SK-N-SH (cell line): ENCODE data around the gene STAC. TPM values are rescaled to one million over a fixed set of nuclear protein-coding genes. Genes with fewer than 3 reads are reported as not detected.

ENCODE experiments used
- CTCF ChIA-PET: fragments of 300-600, 350-600 bp; formaldehyde crosslinking; extraction: SDS; loops from one replicate; lab custom pipeline; 2021; lab: Yijun Ruan, JAX
- POLR2A ChIA-PET: fragments of 350-600 bp; sonication (Branson Sonifier 250); formaldehyde crosslinking; extraction: SDS; loops from one replicate; lab custom pipeline; 2020; ENCODE audit warnings: antibody characterized with exemption, inconsistent platforms; lab: Yijun Ruan, JAX
- DNase-seq: peaks from one replicate; pipeline ENCODE4 v3.0.0; 2012
- H2AFZ ChIP-seq: fragments of 200-600 bp; sonication (generic); 2 replicates; pipeline ENCODE4 v1.8.1; 2016; ENCODE audit warnings: antibody characterized with exemption, mild to moderate bottlenecking, low read depth
- H3F3A ChIP-seq: fragments of 200-600 bp; sonication (generic); replicated peaks from 2 replicates; pipeline ENCODE3; 2016; ENCODE audit warnings: antibody characterized with exemption, mild to moderate bottlenecking; ENCODE audit not compliant: insufficient read depth
- H3K27ac ChIP-seq, 2 experiments: fragments of 200-500 bp in 1 of 2; fragments of 200-600 bp in 1 of 2; sonication (Bioruptor generic) in 1 of 2; sonication (generic), shearing (Covaris generic) in 1 of 2; 2 replicates each; pipeline versions ENCODE4 v1.5.1 to v1.6.1; 2014 to 2016; ENCODE audit warnings: low read depth in 2 of 2, inconsistent platforms in 1 of 2, low read length in 1 of 2, mild to moderate bottlenecking in 1 of 2, mixed read lengths in 1 of 2
- H3K27me3 ChIP-seq: fragments of 200-600 bp; sonication (generic), shearing (Covaris generic); 2 replicates; pipeline ENCODE4 v1.6.1; 2016; ENCODE audit warnings: mixed run types; ENCODE audit not compliant: insufficient read depth
- H3K36me3 ChIP-seq, 2 experiments: fragments of 200-500 bp in 1 of 2; fragments of 200-600 bp in 1 of 2; sonication (Bioruptor generic) in 1 of 2; sonication (generic) in 1 of 2; replicated peaks in 1 of 2; 2 replicates each; pipeline versions ENCODE3 to v1.5.1; 2014 to 2016; ENCODE audit warnings: low read length in 1 of 2, mild to moderate bottlenecking in 1 of 2; ENCODE audit not compliant: insufficient read depth in 2 of 2, control insufficient read depth in 1 of 2
- H3K4me1 ChIP-seq, 2 experiments: fragments of 200-500 bp in 1 of 2; fragments of 200-600 bp in 1 of 2; sonication (Bioruptor generic) in 1 of 2; sonication (generic), shearing (Covaris generic) in 1 of 2; 2 replicates each; pipeline versions ENCODE4 v1.5.1 to v1.6.1; 2014 to 2016; ENCODE audit warnings: low read depth in 1 of 2, low read length in 1 of 2, mixed run types in 1 of 2; ENCODE audit not compliant: insufficient read depth in 2 of 2, control insufficient read depth in 1 of 2
- H3K4me2 ChIP-seq: fragments of 200-600 bp; sonication (generic), shearing (Covaris generic); 2 replicates; pipeline ENCODE4 v1.6.1; 2017; ENCODE audit warnings: mixed run types
- H3K4me3 ChIP-seq, 2 experiments: fragments of 200-500 bp in 1 of 2; fragments of 200-600 bp in 1 of 2; sonication (Bioruptor generic) in 1 of 2; sonication (generic), shearing (Covaris generic) in 1 of 2; 2 replicates each; pipeline versions ENCODE4 v1.5.1 to v1.8.1; 2014 to 2016; ENCODE audit warnings: low read depth in 2 of 2, inconsistent platforms in 1 of 2, low read length in 1 of 2, mild to moderate bottlenecking in 1 of 2, mixed read lengths in 1 of 2, moderate library complexity in 1 of 2
- H3K79me2 ChIP-seq: fragments of 200-600 bp; sonication (generic); 2 replicates; pipeline ENCODE4 v1.8.1; 2017; ENCODE audit warnings: mild to moderate bottlenecking; ENCODE audit not compliant: insufficient read depth
- H3K9ac ChIP-seq: fragments of 200-600 bp; sonication (generic); 2 replicates; pipeline ENCODE4 v1.6.1; 2017; ENCODE audit warnings: mixed run types
- H3K9me2 ChIP-seq: fragments of 200-600 bp; sonication (generic); 2 replicates; pipeline ENCODE4 v1.6.1; 2017; ENCODE audit warnings: mixed run types
- H3K9me3 ChIP-seq: fragments of 200-600 bp; sonication (generic); 2 replicates; pipeline ENCODE4 v1.6.1; 2017; ENCODE audit warnings: mixed run types, mild to moderate bottlenecking, moderate library complexity
- H4K20me1 ChIP-seq: fragments of 200-600 bp; sonication (generic); 2 replicates; pipeline ENCODE4 v1.6.1; 2017; ENCODE audit warnings: mild to moderate bottlenecking, mixed run types; ENCODE audit not compliant: insufficient read depth
- CHD2 ChIP-seq: fragments of 150-350 bp; IDR thresholded peaks from 2 replicates; pipeline ENCODE4 v1.6.1; 2018; ENCODE audit warnings: low read length; ENCODE audit not compliant: partially characterized antibody
- ELF1 ChIP-seq: IDR thresholded peaks from 2 replicates; pipeline ENCODE4 v1.4.0; 2012
- EP300 ChIP-seq, 2 experiments: IDR thresholded peaks; 2 replicates each; pipeline versions ENCODE4 v1.4.0 to v1.6.1; 2012; ENCODE audit warnings: borderline replicate concordance in 1 of 2, low read depth in 1 of 2, low read length in 1 of 2
- FOXJ3 ChIP-seq: sonication (generic); formaldehyde crosslinking; IDR thresholded peaks from 2 replicates; pipeline ENCODE4 v1.5.1; 2020; ENCODE audit warnings: mild to moderate bottlenecking, missing genetic modification reagents
- JUND ChIP-seq: IDR thresholded peaks from 2 replicates; pipeline ENCODE4 v1.4.0; 2012
- MXI1 ChIP-seq: IDR thresholded peaks from 2 replicates; pipeline ENCODE4 v1.6.1; 2012; ENCODE audit warnings: mild to moderate bottlenecking, low read depth, low read length, improper control_type of control experiment
- POLR2AphosphoS5 ChIP-seq: IDR thresholded peaks from 2 replicates; pipeline ENCODE4 v1.6.1; 2012; ENCODE audit warnings: low read depth, low read length
- RCOR1 ChIP-seq: fragments of 150-350 bp; IDR thresholded peaks from 2 replicates; pipeline ENCODE4 v1.6.1; 2017; ENCODE audit warnings: antibody characterized with exemption, low read length
- REST ChIP-seq: IDR thresholded peaks from 2 replicates; pipeline ENCODE4 v1.6.1; 2012; ENCODE audit warnings: mild to moderate bottlenecking, low read depth, low read length, moderate library complexity
- RFX5 ChIP-seq: IDR thresholded peaks from 2 replicates; pipeline ENCODE4 v1.6.1; 2012; ENCODE audit warnings: mild to moderate bottlenecking, improper control_type of control experiment, low read length
- SMC3 ChIP-seq: IDR thresholded peaks from 2 replicates; pipeline ENCODE4 v1.6.1; 2012; ENCODE audit warnings: low read depth, low read length, improper control_type of control experiment
- TCF12 ChIP-seq: IDR thresholded peaks from 2 replicates; pipeline ENCODE4 v1.4.0; 2012
- TEAD4 ChIP-seq: IDR thresholded peaks from 2 replicates; pipeline ENCODE4 v1.4.0; 2012; ENCODE audit warnings: mild to moderate bottlenecking, borderline replicate concordance; ENCODE audit not compliant: insufficient read depth
- YY1 ChIP-seq: IDR thresholded peaks from 2 replicates; pipeline ENCODE4 v1.4.0; 2012; ENCODE audit warnings: low read depth, mild to moderate bottlenecking
- polyA plus RNA-seq, 3 experiments: library from polyadenylated mRNA; depleted of rRNA; stranded (reverse); fragments of >200 nt; gene quantifications; 2 replicates each; pipeline ENCODE4 v1.2.3, GENCODE V29; 2012
- TF ChIP-seq, protein P1 (sequence below): fragments of 150-350 bp; IDR thresholded peaks from 2 replicates; pipeline ENCODE4 v1.6.1; 2016; ENCODE audit warnings: mild to moderate bottlenecking, low read depth, low read length
- TF ChIP-seq, protein P2 (sequence below): fragments of 200-600 bp; sonication (generic); IDR thresholded peaks from 2 replicates; pipeline ENCODE4 v1.6.1; 2017; ENCODE audit warnings: antibody characterized with exemption, mild to moderate bottlenecking, moderate library complexity

The STAC gene
- polyA plus RNA-seq, 1 of the 3 experiments (the other 2 are of a cell fraction), result 25.0 TPM

DNA sequence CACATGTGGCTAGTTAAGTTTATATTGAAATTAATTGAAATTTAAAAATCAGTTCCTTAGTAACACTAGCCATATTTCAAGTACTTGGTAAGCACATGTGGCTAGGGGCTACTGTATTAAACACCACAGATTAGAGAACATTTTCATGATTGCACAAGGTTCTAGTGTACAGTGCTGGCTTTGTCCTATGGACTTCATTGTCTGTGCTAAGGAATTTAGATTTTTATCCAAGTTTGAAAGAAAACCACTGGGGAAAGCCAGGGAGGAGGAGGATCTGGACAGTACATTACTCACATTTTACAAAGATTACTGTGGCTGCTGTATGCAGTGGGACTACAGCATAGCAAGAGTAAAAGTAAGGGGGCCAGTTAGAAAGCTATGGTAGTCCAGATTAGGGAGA lies 13.9 kb downstream of the STAC start:
- Histone ChIP-seq H3K36me3 (peaks cover 32 to 41% of the 10 kb centered on the region in 2 experiments), H3K9ac (no peak overlapping the region), H3K9me3 (no peaks in the 10 kb centered on the region), H3K27me3 (no peaks in the 10 kb centered on the region), H2AFZ (no peak overlapping the region), H3K9me2 (no peaks in the 10 kb centered on the region), H3K4me3 (no peak overlapping the region), H4K20me1 (no peaks in the 10 kb centered on the region), H3K4me2 (no peak overlapping the region), H3K4me1 (peaks cover 0 to 10% of the 10 kb centered on the region in 2 experiments; a peak in 2 of 4 replicates), H3F3A (no peaks in the 10 kb centered on the region), H3K79me2 (peaks cover 34% of the 10 kb centered on the region; the same call in 1 of the 2 replicates), H3K27ac (no peak overlapping the region)
- ChIA-PET CTCF (interaction anchor here (0.7 kb wide), 1 partner anchor 306 kb away, joined by 3 read pairs; no protein-coding TSS in a partner anchor), POLR2A (no interaction called here)
- TF ChIP-seq TEAD4 (no peak), EP300 (IDR thresholded peaks at IDR 0.05; ENCODE audit: borderline replicate concordance in 1 of 2, low read depth in 1 of 2, low read length in 1 of 2) (no peak), JUND (no peak), FOXJ3 (no peak), RFX5 (no peak), REST (no peak), ELF1 (no peak), YY1 (no peak), CHD2 (no peak), SMC3 (no peak), TCF12 (no peak), RCOR1 (no peak), MXI1 (no peak), POLR2AphosphoS5 (no peak)
- TF ChIP-seq, protein P1, sequence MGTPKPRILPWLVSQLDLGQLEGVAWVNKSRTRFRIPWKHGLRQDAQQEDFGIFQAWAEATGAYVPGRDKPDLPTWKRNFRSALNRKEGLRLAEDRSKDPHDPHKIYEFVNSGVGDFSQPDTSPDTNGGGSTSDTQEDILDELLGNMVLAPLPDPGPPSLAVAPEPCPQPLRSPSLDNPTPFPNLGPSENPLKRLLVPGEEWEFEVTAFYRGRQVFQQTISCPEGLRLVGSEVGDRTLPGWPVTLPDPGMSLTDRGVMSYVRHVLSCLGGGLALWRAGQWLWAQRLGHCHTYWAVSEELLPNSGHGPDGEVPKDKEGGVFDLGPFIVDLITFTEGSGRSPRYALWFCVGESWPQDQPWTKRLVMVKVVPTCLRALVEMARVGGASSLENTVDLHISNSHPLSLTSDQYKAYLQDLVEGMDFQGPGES, result no peak
- TF ChIP-seq, protein P2, sequence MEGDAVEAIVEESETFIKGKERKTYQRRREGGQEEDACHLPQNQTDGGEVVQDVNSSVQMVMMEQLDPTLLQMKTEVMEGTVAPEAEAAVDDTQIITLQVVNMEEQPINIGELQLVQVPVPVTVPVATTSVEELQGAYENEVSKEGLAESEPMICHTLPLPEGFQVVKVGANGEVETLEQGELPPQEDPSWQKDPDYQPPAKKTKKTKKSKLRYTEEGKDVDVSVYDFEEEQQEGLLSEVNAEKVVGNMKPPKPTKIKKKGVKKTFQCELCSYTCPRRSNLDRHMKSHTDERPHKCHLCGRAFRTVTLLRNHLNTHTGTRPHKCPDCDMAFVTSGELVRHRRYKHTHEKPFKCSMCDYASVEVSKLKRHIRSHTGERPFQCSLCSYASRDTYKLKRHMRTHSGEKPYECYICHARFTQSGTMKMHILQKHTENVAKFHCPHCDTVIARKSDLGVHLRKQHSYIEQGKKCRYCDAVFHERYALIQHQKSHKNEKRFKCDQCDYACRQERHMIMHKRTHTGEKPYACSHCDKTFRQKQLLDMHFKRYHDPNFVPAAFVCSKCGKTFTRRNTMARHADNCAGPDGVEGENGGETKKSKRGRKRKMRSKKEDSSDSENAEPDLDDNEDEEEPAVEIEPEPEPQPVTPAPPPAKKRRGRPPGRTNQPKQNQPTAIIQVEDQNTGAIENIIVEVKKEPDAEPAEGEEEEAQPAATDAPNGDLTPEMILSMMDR, result no peak
- no peak for DNase-seq
